ENCODE data around the gene THSD7A.

Gene THSD7A

GRCh38 chr7:11702938-11703337, 129.1 kb downstream of the THSD7A start:
- no peak for FAIRE-seq

- no peak for FAIRE-seq
Observed at GRCh38 chr7:11701829-11702560, 130.0 kb downstream of the THSD7A start.

DNA sequence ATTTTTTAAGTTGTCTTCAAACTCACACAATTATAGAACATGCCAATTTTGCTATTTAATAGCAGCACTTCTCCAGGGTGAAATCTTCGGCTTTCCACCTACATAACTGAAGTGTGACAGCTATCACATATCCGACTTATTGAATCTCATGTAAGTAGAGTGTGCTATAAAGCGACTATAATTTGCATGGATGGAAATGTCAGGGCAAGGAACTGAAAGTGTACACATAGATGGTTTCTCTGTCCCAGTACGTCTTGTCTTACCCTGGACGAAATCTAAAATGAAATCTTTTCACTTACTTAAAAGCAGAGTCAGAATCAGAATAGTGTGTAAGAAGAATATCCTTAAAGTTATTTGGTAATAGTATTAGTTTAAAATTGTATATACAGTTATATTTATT, 132.3 kb downstream of the THSD7A start:
- peak; percentile 66 for FAIRE-seq

DNA sequence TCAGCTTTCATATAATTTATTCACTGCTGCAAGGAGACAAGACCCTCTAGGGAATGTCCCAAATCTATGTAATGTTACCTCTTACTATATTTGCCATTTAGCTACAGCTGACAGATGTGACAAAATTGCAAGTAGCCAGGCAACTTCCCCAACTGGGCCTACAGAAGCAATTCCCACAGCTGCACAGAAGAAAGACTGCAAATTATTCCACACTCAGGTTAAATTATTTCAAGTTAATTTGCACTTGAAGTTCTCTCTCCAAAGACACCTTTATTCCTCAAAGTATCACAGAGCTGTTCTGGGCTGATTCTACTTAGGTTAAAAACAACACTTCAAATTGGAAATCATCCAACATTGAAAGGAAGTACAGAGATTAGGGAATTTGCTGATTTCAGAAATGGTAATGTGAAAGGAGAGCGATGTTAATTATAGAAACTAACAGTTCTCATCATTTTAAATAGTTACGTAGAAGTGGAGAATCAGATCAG, 133.6 kb downstream of the THSD7A start:
- FAIRE-seq, result no peak

GRCh38 chr7:11690395-11690794, 141.6 kb downstream of the THSD7A start:
- no peak for FAIRE-seq

DNA sequence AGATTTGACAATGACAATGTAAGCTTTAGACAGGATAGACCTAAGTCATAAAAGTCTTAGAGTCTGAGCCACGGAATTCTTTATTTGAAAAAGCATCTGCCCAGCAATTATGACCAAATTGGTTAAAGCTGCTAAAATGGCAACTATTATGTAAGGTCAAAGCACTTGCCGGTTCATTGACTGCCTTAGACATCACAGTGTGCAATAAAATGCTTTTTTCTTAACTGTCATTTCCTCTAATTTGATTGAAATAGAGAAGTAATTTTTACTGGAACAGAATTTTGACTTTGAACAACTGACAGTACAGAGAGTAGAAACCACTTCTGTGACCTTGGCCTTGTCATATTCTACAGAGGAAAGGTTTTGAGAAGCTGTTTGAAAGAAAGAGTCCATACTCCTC, 142.9 kb downstream of the THSD7A start:
- no peak for FAIRE-seq

DNA sequence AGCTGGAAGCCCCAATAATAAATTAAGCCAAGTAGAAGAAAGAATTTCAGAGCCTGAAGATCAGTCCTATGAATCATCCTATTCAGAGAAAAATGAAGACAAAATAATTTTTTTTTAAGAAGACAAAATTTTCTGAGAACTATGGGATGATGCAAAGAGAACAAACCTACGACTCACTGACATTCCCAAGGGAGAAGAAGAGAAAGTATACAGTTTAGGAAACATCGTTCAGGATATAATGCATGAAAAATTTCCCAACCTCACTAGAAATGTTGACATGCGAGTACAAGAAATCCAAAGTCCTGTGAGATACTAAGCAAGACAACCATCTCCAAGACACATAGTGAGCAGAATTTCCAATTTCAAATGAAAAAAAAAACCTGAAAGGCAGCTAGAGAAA, 150.5 kb downstream of the THSD7A start:
- no peak for FAIRE-seq

GRCh38 chr7:11675163-11675562, 156.8 kb downstream of the THSD7A start:
- no peak for FAIRE-seq

DNA sequence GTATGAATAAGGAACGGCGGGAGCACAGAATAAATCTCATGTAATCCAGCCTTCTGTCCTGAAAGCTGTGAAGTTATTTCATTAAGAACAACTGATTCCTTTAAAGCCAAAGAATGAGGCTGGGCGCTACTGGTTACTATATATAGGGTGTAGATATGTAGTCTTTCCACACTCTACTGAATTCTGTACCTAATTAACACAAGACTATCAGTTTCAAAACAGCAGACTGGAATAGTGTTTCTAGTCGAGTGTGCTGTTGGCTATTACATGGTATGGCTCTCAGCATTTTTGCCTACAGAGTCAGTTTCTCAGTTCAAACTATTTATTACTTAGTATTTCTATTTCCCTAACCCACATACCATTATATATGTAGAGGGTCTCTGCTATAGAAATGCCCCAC, 163.3 kb downstream of the THSD7A start:
- no peak for FAIRE-seq

DNA sequence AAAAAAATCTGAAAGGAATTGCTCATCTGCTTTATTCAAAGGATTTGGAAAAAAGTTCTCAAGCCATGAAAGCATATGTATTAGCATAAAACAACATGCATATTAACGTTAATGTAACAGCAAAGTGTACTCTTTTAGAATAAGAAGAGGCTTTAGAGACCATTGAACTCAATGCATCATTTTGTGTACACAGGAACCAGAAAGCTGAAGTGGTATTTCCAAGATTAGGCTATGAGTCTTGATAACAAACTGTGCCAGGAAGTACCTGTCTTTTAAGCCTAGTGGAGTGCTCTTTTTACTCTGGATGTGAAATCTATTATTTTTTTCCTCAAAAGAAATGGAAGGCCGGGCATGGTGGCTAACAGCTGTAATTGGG, 164.2 kb downstream of the THSD7A start:
- FAIRE-seq, result no peak

DNA sequence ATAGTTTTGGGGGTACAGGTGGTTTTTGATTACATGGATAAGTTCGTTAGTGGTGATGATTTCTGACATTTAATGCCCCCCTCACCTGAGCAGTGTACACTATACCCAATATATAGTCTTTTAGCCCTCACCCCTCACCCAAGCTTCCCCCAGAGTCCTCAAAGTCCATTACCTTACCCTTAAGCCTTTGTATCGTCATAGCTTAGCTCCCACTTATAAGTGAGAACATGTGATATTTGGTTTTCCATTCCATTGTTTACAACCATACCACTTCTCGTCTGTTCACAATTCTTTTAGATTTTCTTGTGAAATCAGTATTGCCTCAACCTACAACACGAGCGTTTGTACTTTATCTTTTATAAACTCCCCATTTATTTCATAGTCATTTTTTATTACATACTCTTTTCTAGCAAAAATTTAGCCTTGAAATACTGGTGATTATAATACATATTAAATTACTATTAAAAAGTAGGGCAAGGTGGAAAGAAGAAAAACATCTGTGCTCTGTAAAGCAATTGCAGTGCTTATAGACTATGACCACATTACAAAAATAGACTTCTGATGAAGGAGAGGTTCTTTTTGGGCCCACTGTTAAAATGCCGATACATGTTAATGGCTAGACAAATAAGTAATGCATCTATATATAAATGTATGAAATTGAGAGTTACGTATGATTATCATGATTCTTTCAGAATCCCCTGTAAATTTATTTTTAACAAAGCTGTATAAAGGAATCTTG, 164.8 kb downstream of the THSD7A start:
- FAIRE-seq, result no peak

DNA sequence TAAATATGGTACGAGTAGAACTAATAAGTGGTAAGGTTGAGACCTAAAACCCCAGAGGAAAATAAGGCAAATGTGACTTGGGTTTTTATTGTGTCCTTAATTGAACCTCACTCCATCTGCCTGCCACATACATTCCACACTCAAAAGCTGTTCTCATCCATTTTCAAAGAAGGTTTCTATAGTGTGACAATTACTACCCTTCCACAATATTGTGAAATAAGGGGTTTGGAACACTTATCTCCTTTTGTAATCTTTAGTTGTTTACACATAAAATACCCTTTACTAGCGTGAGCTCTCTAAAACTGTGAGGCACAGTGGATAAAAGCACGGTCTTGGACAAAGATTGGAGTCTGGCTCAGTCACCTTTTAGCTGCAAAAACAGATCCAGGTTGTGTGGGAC, 166.6 kb downstream of the THSD7A start:
- FAIRE-seq, result no peak

DNA sequence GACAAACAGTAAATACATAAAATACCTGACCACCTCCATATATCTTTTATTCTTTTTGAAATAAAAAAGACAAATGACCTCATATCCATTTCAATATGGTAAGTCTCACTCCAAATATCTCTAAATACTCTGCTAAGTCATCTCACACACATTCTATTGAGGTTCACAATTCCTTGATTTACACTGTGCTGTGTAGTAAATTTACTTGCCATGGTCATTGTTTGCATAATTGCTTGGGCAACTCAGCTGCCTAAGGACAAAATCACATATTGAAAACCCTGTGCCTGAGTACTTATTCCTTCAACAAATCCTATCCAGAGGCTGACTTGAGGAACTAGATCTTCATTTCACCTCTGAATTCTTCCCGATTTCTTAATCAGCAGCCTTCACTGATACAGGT, 176.4 kb downstream of the THSD7A start:
- no peak for FAIRE-seq

GRCh38 chr7:11655163-11655562, 176.8 kb downstream of the THSD7A start:
- no peak for FAIRE-seq

DNA sequence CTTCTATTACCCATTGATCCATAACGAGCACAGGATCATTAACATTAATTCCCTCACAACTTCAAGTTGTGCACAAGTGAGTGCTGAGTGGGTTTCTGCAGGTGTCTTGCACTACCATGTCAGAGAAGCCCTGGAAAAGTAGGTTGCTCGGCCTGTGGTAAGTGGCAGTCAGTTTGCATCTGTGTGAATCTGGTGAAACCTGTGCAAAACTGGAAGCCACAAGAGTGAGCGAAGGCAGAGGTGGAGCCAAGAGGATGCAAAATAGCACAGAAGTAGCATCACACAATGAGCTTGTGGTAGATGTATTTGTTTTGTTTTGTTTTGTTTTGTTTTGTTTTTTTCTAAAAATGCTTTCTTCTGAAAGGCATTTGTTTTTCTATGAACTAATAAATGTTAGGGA, 181.5 kb downstream of the THSD7A start:
- FAIRE-seq, result no peak

DNA sequence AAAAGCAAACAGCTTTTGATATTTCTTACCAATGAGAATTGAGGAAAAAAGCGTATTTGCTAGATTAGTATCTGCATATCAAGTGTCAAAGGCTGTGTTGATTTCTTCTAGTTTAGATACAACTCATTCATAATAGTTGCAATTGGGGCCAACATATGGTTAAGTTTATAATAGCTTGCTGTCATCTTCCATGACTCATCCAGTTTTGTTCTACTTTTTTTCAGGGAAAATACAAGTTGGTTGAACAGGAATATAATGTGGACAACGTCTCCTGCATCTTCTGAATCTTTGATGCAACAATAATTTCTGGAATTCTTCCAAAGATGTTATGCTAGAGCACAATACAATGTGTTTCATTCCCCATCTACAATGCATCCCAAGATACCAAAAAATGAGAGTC, 182.0 kb downstream of the THSD7A start:
- FAIRE-seq, result no peak

- no peak for FAIRE-seq
Observed at GRCh38 chr7:11648980-11649379, 183.0 kb downstream of the THSD7A start.

DNA sequence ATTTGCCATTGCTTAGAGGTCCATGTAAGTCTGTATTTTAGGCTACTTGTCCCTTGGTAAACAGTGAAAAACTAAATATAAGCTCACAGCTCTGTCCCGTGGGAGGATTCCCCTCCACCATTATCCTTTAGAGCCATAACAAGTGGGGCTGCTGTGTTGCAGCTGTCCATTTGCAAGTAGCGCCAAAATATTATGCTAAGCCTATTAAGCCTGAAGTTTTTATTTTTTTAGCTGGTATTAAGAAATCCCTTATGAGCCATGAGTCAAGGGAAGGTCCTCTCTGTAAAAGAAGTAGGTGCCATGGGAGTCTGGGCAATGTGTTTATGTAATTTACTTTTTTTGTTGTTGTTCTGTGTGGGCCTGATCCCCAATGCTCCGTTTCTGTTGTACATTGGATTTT, 183.9 kb downstream of the THSD7A start:
- no peak for FAIRE-seq

DNA sequence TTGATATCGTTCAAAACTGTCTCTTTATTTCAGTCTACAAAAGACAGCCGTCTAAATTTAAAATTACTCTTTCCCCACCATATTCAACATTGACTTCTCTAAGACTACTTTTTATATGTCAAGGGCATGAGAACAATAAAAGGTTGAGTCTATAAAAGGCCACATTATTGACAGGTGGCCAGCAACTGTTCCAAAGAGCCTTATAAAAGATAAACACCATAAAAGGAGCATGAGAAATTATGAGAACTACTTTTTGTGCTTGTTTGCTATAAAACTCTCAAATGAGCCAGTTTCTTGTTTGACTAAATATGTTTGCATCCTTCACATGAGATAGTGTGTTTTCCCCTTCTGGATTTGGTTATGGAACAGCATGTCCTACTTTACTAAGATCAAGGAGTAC, 189.2 kb downstream of the THSD7A start:
- FAIRE-seq, result no peak

DNA sequence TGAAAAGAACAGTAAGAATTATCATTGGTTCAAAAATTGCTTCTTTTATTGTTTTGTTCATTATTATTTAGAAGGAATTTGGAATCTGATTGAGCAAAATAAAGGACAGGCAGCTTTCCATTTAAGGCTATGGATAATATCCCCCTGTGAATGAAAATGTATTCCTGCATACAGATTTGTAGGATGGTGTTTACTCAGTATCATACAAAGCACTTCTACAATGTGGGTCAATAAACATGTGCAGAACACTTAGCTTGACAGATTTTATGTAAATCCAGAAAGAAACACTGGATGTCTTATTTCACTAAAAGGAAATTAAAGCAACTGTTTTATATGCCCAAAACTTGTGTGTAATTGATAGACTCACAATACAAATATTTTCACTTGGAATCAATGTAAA, 189.7 kb downstream of the THSD7A start:
- no peak for FAIRE-seq

DNA sequence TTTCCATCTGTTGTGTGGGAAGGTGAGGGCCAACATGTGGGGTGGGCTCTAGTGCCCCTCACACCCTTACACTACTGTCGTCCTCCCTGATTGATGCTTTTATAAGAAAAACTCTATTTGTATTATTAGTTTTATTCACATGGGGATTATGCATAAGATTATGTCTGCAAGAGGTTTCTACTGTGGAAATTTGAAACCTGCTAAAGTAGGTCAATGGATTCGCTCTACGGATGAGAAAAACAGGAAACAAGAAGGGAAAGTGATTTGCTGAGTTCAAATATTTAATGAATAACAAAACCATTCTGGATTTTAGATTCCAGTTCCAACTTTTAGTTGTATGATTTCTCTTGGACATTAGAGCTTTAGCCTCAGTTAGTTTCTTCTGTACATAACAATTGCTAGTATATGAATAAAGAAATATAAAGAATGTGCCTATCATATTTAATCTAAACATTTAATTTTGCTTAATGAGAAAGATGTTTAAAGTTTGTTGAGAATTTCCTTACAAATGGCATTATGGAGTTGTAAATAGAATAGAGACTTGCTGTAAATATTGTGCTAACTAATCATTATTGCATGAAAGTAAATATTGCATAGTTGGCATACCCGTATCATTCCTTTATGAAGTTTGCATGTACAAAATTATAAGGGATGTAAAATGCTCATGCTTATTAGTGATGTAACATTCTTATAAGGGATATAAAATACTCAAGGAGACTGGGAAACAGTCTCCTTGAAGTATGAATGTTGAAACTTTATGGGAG, 193.8 kb downstream of the THSD7A start:
- FAIRE-seq, result peak; percentile 51

DNA sequence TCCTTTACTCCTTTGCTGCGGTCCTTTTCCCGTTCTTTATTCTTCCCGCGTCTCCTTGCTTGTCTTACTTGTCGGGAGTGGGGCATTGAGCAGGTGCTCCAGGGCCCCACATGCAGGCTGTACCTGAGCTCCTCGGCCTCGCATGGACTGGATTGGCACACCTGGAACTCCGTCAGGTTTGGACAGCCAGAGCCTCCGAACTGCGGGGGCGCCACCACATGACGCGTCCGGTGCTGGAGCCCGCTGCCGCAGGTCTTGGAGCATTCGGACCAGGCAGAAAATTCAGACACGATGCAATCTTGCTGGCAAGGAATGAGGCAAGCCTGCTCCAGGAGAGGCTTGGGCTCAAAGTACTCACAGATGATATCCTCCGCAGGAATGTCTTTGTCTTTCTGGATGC, 195.7 kb downstream of the THSD7A start:
- no peak for FAIRE-seq

- FAIRE-seq, result no peak
Observed at GRCh38 chr7:11633310-11633709, 198.7 kb downstream of the THSD7A start.

DNA sequence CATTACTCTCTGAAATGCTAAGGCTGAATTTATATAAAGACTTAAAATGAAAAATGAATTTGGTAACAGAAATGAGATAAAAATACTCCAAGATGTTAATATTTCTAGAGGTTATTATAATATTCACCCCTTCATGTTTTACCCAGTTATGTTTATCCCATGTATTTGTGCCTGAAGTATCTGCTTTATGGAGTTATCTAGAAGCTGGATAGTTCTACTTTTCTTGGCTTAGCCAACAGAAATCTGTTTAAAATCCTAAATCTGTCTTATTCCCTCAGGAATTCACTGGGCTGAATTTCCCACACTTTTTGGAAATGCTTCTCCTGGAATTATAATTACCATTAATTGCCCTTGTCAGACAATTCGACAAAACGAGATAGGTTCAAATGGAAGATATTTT, 201.6 kb downstream of the THSD7A start:
- no peak for FAIRE-seq

All from G401.6 (cell line).